Fibroblast of villous mesenchyme (primary cell): ENCODE data around the gene RIBC2. TPM values are rescaled to one million over a fixed set of nuclear protein-coding genes. Genes with fewer than 3 reads are reported as not detected.
"Not testable (repeated sequence)": the region's sequence is repeated elsewhere in the genome, so short reads cannot be mapped to it uniquely, and the experiment has no call there.

Source experiments
- DNase-seq: peaks from one replicate; pipeline ENCODE4 v3.0.0-alpha.2; 2010; ENCODE audit warnings: low read depth
- H3K4me3 ChIP-seq: 2 replicates; pipeline ENCODE4 v1.5.1; 2011; ENCODE audit warnings: low read depth, mild to moderate bottlenecking, low read length
- CTCF ChIP-seq: IDR thresholded peaks from 2 replicates; pipeline ENCODE4 v1.5.1; 2012; ENCODE audit warnings: low read depth, mild to moderate bottlenecking, low read length; ENCODE audit not compliant: insufficient read depth
- total RNA-seq: library from RNA; depleted of rRNA; stranded (reverse); fragments of >200 nt; gene quantifications from 2 replicates; pipeline ENCODE4 v1.2.3, GENCODE V29; 2012

The RIBC2 gene
- total RNA-seq, 1 donor, result 0.86 TPM

DNA sequence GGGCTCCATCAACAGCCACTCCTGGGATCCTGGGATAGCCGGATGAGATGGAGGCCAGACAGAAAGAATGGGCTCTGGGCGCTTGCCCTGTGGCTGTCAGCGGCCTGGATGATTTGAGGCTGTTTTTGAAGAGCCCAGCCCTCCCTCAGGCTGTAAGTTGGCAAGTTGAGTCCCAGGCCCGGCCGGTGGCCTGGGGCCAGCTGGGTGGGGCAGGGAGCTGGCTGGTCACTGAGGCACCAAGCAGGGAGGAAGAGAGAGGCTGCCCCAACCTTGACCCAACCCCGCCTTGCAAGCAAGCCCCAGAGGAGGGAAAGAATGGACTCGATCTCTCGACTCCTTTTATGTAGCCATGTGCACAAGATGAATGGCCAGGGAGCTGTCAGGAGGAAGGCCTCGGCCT lies 34.9 kb downstream of the RIBC2 start:
- no peak overlapping the region for H3K4me3 ChIP-seq
- TF ChIP-seq CTCF, result no peak
- no peak for DNase-seq

DNA sequence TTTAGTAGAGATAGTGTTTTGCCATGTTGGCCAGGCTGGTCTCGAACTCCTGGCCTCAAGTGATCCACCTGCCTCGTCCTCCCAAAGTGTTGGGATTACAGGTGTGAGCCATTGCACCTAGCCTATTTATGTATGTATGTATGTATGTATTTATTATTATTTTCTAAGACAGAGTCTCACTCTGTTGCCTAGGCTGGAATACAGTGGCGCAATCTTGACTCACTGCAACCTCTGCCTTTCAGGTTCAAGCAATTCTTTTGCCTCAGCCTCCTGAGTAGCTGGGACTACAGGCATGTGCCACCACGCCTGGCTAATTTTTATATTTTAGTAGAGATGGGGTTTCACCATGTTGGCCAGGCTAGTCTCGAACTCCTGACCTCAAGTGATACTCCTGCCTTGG lies 35.9 kb downstream of the RIBC2 start:
- DNase-seq, H3K4me3 ChIP-seq: not testable (repeated sequence)

- no peak for DNase-seq
- no peak overlapping the region for H3K4me3 ChIP-seq
- no peak for TF ChIP-seq CTCF
Measured at GRCh38 chr22:45450101-45450785, 36.8 kb downstream of the RIBC2 start.

- DNase-seq, result peak; percentile 99
- no peak for TF ChIP-seq CTCF
- H3K4me3 ChIP-seq, result no peak overlapping the region
Measured at GRCh38 chr22:45450921-45451651, 37.6 kb downstream of the RIBC2 start.

DNA sequence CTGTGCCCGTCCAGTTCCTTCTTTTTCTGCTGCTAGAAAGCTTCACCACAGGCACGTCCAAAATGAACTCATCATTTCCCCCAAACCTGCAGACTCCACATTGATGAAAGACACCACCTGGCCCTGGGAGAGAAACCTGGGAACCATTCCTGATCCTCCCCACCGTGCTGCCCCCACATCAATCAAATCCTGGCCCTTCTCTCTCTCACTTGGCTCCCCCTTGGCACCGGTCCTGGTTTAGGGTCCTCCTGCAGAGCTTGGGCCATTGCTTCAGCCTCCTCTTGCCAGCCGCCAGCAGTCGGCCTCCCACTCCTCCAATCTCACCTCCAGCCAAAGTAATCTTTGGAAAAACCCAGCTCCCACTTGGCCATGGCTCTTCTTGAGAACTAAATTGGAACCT lies 38.5 kb downstream of the RIBC2 start:
- TF ChIP-seq CTCF, result no peak
- H3K4me3 ChIP-seq, result no peak overlapping the region
- DNase-seq, result no peak

DNA sequence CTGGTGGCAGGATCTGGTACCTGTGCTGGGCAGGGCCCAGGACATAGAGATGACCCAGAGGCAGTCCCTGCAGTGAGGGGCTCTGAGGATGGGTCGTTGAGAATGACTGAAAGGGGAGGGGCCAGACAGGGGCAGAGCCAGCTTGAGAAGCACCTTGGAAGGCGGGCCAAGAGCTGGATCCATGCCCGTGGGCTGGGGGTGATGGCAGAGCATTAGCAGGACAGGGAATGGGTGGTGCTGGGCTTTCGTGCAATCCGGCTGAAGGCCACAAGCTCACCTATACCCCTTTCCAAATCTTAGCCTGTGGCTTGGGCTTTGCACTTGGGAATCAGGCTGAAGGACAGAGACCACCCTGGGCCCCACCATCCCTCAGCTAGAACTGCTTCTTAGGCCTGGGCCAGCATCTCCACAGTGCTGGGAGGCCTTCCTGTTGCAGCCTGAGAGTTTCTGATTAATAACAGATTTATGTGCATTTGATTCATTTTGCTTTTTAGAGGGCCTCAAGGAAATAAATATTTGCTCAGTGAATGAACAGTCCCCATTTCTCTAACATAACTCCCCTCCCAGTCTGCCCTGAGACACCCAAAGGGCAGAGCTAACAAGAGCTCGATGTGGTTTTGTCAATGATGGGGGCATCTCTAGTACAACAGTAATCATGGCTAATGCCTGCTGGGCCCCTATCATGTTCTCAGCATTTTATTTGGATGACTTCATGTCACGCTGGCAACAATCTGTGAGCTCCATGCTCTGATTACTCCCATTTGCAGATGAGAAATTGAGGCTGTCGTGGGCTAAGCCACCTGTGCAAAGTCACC lies 39.3 kb downstream of the RIBC2 start:
- DNase-seq, result peak; percentile 36
- H3K4me3 ChIP-seq, result no peak overlapping the region
- TF ChIP-seq CTCF, result no peak

DNA sequence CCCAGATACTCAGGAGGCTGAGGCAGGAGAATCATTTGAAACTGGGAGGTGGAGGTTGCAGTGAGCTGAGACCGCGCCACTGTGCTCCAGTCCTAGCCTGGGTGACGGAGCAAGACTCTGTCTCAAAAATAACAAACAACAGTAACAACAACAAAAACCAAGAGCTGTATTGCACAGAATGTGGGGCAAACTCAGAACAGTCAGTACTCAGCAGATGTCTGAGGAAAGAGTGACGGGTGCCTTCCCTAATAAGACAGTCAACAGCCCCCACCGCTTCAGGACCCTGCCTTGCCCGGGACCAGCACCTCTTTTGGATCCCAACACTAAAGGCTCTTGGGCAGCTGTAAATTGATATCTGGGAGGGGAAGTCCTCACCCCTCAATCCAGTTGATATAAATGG lies 40.3 kb downstream of the RIBC2 start:
- no peak for TF ChIP-seq CTCF
- H3K4me3 ChIP-seq, result no peak overlapping the region
- DNase-seq, result peak; percentile 54
